HL-60 (cell line): ENCODE results near the gene DPYD.

Source experiments
- DNase-seq, 2 experiments: peaks; one replicate each; pipeline ENCODE4 v3.0.0-alpha.2; 2010 to 2020; ENCODE audit warnings: low read depth in 1 of 2, low spot score in 1 of 2
- H3K27ac ChIP-seq: fragments of 250-450 bp; sonication (Bioruptor Pico); replicated peaks from 2 replicates; pipeline ENCODE4 v1.5.1; 2020; ENCODE audit warnings: mild to moderate bottlenecking, moderate library complexity
- H3K27me3 ChIP-seq: fragments of 250-450 bp; sonication (Bioruptor Pico); 2 replicates; pipeline ENCODE4 v1.5.1; 2021; ENCODE audit warnings: mild to moderate bottlenecking, moderate library complexity; ENCODE audit not compliant: insufficient read depth, poor library complexity, severe bottlenecking
- H3K4me3 ChIP-seq: replicated peaks from 2 replicates; pipeline ENCODE4 v1.5.1; 2011; ENCODE audit warnings: mild to moderate bottlenecking, control low read depth, low read length; ENCODE audit not compliant: insufficient read depth
- GABPA ChIP-seq: IDR thresholded peaks from 2 replicates; pipeline ENCODE4 v1.6.1; 2012; ENCODE audit warnings: low read depth
- POLR2AphosphoS5 ChIP-seq: IDR thresholded peaks from 2 replicates; pipeline ENCODE4 v1.6.1; 2012; ENCODE audit warnings: low read depth
- SPI1 ChIP-seq: IDR thresholded peaks from 2 replicates; pipeline ENCODE4 v1.6.1; 2012; ENCODE audit warnings: low read depth, mild to moderate bottlenecking, borderline replicate concordance
- TF ChIP-seq, protein P1 (sequence below): IDR thresholded peaks from one replicate; pipeline ENCODE4 v1.5.1; 2011; ENCODE audit warnings: low read length, control low read depth, inconsistent platforms; ENCODE audit not compliant: insufficient read depth
- TF ChIP-seq, protein P2 (sequence below): IDR thresholded peaks from 2 replicates; pipeline ENCODE4 v1.6.1; 2012; ENCODE audit warnings: low read depth; ENCODE audit not compliant: insufficient replicate concordance

DPYD gene

DNA sequence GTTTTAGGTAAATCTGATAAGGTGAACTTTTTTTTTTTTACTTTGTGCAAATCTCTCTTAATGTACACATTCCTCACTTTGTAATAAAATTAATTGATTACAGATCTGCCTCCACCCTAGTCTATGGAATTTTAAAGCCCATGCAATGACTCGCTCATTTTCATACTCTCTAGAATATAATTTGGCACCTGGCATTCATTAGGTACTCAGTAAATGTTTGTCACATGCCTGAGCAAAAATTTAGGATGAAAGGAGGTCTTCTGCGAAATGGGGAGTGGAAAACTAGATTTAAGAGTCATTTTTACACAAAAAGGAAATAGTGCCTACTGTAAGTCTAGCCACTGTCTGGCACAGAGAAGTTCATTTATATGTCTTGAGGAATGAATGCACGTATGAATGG lies 350.1 kb downstream of the DPYD start:
- no peak for TF ChIP-seq POLR2AphosphoS5
- TF ChIP-seq, protein P1, sequence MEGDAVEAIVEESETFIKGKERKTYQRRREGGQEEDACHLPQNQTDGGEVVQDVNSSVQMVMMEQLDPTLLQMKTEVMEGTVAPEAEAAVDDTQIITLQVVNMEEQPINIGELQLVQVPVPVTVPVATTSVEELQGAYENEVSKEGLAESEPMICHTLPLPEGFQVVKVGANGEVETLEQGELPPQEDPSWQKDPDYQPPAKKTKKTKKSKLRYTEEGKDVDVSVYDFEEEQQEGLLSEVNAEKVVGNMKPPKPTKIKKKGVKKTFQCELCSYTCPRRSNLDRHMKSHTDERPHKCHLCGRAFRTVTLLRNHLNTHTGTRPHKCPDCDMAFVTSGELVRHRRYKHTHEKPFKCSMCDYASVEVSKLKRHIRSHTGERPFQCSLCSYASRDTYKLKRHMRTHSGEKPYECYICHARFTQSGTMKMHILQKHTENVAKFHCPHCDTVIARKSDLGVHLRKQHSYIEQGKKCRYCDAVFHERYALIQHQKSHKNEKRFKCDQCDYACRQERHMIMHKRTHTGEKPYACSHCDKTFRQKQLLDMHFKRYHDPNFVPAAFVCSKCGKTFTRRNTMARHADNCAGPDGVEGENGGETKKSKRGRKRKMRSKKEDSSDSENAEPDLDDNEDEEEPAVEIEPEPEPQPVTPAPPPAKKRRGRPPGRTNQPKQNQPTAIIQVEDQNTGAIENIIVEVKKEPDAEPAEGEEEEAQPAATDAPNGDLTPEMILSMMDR = no peak
- TF ChIP-seq, protein P2, sequence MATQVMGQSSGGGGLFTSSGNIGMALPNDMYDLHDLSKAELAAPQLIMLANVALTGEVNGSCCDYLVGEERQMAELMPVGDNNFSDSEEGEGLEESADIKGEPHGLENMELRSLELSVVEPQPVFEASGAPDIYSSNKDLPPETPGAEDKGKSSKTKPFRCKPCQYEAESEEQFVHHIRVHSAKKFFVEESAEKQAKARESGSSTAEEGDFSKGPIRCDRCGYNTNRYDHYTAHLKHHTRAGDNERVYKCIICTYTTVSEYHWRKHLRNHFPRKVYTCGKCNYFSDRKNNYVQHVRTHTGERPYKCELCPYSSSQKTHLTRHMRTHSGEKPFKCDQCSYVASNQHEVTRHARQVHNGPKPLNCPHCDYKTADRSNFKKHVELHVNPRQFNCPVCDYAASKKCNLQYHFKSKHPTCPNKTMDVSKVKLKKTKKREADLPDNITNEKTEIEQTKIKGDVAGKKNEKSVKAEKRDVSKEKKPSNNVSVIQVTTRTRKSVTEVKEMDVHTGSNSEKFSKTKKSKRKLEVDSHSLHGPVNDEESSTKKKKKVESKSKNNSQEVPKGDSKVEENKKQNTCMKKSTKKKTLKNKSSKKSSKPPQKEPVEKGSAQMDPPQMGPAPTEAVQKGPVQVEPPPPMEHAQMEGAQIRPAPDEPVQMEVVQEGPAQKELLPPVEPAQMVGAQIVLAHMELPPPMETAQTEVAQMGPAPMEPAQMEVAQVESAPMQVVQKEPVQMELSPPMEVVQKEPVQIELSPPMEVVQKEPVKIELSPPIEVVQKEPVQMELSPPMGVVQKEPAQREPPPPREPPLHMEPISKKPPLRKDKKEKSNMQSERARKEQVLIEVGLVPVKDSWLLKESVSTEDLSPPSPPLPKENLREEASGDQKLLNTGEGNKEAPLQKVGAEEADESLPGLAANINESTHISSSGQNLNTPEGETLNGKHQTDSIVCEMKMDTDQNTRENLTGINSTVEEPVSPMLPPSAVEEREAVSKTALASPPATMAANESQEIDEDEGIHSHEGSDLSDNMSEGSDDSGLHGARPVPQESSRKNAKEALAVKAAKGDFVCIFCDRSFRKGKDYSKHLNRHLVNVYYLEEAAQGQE = no peak
- no peak for TF ChIP-seq GABPA
- peaks cover 2% of the 10 kb centered on the region for H3K27me3 ChIP-seq
- no peak for DNase-seq
- H3K4me3 ChIP-seq = no peak overlapping the region
- H3K27ac ChIP-seq = no peak overlapping the region

DNA sequence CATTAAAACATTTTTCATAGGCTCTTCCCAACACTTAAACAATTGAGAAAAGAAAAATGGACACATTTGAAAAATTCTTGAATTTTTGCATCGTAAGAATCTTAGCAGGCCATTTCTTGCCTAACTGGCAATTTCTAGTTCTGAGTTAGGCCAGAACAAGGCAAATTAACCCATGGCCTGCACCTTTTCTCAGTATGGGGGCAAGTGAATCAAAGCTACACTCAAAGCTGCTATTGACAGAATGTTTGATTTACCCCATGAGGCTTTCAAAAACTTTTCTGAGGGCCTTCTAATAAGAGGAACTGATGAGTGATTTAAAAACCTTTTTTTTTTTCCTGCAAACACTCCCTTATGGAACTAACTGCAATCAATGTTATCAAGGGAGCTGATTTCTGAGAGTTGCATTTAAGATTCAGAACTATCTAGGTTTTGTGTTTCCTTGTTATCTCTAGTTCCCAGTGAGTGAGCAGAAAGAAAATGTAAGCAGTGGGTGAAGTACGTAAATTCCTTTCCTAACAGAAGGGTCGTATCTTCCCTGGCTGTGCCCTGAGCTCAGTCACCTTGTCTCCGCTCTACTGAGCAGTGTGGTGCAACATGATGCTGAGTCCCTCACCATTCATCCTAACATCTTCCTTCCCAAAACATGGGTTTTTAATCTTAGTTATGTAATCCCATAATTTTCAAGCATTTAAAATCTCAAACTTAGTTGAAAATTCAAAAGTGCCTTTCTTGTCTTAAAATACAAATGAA lies 353.7 kb downstream of the DPYD start:
- TF ChIP-seq, protein P2 = no peak
- TF ChIP-seq POLR2AphosphoS5 (no peak), GABPA (no peak), SPI1 (no peak)
- TF ChIP-seq, protein P1 = no peak
- Histone ChIP-seq H3K27ac (no peak overlapping the region), H3K4me3 (no peak overlapping the region), H3K27me3 (peaks cover 2% of the 10 kb centered on the region)
- DNase-seq = no peak

DNA sequence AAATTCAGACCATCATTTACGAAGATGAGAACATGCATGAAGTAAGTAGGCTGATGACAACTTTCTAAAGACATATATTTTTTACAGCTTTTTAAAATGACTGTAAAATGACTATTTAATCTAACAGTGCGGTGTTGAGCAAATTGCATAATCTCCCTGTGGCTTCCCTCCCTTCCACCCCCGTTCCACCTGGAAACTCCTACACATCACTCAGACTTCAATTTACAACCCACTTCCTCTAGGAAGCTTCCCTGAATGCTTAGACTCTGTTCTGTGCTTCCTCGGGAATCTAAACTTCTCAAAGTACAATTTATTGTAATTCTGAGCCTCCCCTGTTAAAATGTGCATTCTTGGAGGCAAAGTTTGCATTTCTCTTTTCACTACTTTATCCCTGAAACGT lies 354.9 kb downstream of the DPYD start:
- TF ChIP-seq POLR2AphosphoS5 = no peak
- TF ChIP-seq, protein P2 = no peak
- TF ChIP-seq, protein P1 = no peak
- TF ChIP-seq SPI1 = no peak
- no peak for TF ChIP-seq GABPA

More for the DNA sequence above, 354.9 kb downstream of the DPYD start:
- no peak overlapping the region for H3K4me3 ChIP-seq
- peak in 1 of 2 experiments; percentile 7 for DNase-seq
- H3K27me3 ChIP-seq = peaks cover 2% of the 10 kb centered on the region
- no peak overlapping the region for H3K27ac ChIP-seq
